A549 (cell line): ENCODE measurements around the gene GSTA2.
"Not testable (repeated sequence)": the region's sequence is repeated elsewhere in the genome, so short reads cannot be mapped to it uniquely, and the experiment has no call there.

Experiments
- BHLHE40 ChIP-seq: IDR thresholded peaks from 2 replicates; pipeline ENCODE4 v1.6.1; 2012; ENCODE audit warnings: low read depth, low read length, inconsistent platforms
- CHD2 ChIP-seq: fragments of 150-350 bp; IDR thresholded peaks from 2 replicates; pipeline ENCODE4 v1.6.1; 2014; ENCODE audit warnings: low read length; ENCODE audit not compliant: partially characterized antibody
- CHD4 ChIP-seq: fragments of 200-600 bp; sonication (generic); IDR thresholded peaks from 2 replicates; pipeline ENCODE4 v1.6.1; 2016; ENCODE audit warnings: antibody characterized with exemption, mild to moderate bottlenecking, borderline replicate concordance
- CTCF ChIP-seq: fragments of >200 bp; sonication (Bioruptor Twin); formaldehyde crosslinking; IDR thresholded peaks from 3 replicates; pipeline ENCODE4 v1.5.1; 2016
- HEYL ChIP-seq: fragments of 250-450 bp; sonication (Bioruptor Pico); IDR thresholded peaks from 2 replicates; pipeline ENCODE4 v1.8.0; 2021; ENCODE audit warnings: mild to moderate bottlenecking, moderate library complexity
- HOXA7 ChIP-seq: fragments of 250-450 bp; sonication (Bioruptor Pico); IDR thresholded peaks from 2 replicates; pipeline ENCODE4 v1.5.0; 2020; ENCODE audit warnings: mild to moderate bottlenecking, moderate library complexity
- KDM1A ChIP-seq: fragments of 200-600 bp; sonication (generic); IDR thresholded peaks from 2 replicates; pipeline ENCODE4 v1.6.1; 2016; ENCODE audit warnings: low read depth, mild to moderate bottlenecking
- MAZ ChIP-seq: fragments of 150-350 bp; IDR thresholded peaks from 2 replicates; pipeline ENCODE4 v1.6.1; 2014; ENCODE audit warnings: antibody characterized with exemption, low read depth, low read length, borderline replicate concordance
- NPAS2 ChIP-seq: fragments of 250-450 bp; sonication (Bioruptor Pico); IDR thresholded peaks from 2 replicates; pipeline ENCODE4 v1.8.0; 2022; ENCODE audit warnings: mild to moderate bottlenecking, moderate library complexity, borderline replicate concordance
- PBX3 ChIP-seq: IDR thresholded peaks from 2 replicates; pipeline ENCODE4 v1.6.1; 2012
- POLR2A ChIP-seq: IDR thresholded peaks from 2 replicates; pipeline ENCODE4 v1.6.1; 2012; ENCODE audit warnings: mild to moderate bottlenecking, low read length
- SREBF2 ChIP-seq: fragments of 450-650 bp; IDR thresholded peaks from 2 replicates; pipeline ENCODE4 v1.6.1; 2014; ENCODE audit warnings: mild to moderate bottlenecking, moderate library complexity

GRCh38 chr6:52782696-52783274 is 19.5 kb upstream of the GSTA2 start:
- TF ChIP-seq CTCF; KDM1A; SREBF2; CHD2; MAZ; POLR2A; NPAS2 (CRISPR knock-in tag); HOXA7; HEYL (CRISPR knock-in tag); CHD4; BHLHE40; PBX3: not testable (repeated sequence)
